Daoy (cell line): ENCODE measurements around the gene SMIM8. TPM values are rescaled to one million over a fixed set of nuclear protein-coding genes. Genes with fewer than 3 reads are reported as not detected.
"Not testable (repeated sequence)": the region's sequence is repeated elsewhere in the genome, so short reads cannot be mapped to it uniquely, and the experiment has no call there.

Experiments used
- DNase-seq: peaks from one replicate; pipeline ENCODE4 v3.0.0-alpha.2; 2015; ENCODE audit warnings: low read depth
- total RNA-seq: library from RNA; depleted of rRNA; stranded (reverse); fragments of >200 nt; shearing (Covaris generic); gene quantifications from 2 replicates; pipeline ENCODE4 v1.2.3, GENCODE V29; 2014; rRNA removed

SMIM8 gene, protein sequence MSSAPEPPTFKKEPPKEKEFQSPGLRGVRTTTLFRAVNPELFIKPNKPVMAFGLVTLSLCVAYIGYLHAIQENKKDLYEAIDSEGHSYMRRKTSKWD
- 2.8 and 3.4 TPM in 2 replicates for total RNA-seq

DNA sequence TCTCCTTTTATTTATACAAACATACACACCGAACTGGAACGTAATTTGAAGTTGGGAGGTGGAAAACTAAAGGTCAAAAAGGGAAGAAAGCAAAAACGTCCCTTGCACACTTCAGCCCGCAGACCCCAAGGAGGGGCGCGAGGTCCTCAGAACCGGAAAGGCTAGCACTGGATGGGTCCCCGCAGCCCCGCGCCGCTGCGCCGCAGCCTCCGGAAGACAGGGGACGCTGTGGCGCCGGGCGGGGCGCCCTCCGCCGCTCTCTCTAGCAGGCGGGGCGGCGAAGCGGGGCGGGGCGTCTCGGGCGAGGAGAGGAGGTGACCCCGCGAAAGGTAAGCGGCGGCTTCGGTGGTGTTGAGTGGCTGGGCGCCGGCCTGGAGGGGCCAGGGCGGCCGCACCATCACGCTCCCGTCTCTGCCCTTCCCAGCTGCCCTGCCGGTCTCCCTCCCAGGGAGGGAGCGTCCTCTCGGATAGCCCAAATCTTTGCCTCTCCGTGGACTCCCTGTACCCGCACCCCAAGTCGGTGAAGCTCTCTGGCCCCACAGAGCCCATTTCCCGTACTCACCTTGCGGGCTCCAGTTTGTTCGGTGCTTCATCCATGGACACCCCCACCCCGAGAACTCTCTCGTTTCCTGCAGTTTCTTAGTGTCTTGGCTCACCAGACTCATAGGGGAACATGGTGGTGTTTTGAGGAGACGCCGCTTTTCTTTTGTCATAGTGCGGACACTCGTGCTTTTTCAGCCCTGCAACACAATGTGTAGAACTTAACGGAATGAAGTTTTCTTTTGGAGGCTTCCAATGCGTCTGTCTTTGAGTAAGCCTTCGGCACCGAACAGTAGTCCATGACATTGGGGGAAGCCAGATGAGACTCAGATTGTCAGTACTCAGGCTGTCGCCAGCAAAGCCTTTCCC, at the start of gene SMIM8:
SMIM8 (plus strand) TSS at position 285 of the 909 bp plus-strand sequence. CDS start 14,444 bp downstream, outside the sequence.
- peak; percentile 83 for DNase-seq

DNA sequence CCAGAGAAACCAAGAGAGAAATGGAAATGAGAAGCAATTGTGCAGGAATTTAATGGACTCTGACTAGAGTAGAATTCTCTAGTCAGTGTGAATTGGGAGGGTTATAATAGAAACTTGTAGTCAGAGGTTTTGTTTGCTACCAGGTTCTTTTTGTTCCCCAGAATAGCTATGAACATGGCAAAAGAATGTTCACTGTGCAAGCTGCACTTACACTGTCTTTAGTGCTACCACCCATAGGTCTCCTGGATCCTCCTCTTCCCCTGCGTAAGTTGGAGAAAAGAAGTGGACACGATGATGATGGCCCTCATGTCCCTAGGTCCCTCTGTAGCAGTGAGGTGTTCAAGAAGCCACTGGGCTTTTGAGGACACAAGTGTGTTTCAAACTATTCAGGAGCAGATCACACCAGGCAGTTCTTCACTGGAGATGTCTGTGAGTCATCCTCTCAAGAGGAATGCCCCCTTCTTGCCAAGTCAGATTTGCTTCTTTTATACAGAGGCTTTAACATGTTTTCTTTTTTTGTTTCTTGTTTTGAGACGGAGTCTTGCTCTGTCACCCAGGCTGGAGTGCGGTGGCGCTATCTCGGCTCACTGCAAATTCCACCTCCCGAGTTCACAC, 47.6 kb upstream of the SMIM8 start:
- DNase-seq: peak; percentile 3

DNA sequence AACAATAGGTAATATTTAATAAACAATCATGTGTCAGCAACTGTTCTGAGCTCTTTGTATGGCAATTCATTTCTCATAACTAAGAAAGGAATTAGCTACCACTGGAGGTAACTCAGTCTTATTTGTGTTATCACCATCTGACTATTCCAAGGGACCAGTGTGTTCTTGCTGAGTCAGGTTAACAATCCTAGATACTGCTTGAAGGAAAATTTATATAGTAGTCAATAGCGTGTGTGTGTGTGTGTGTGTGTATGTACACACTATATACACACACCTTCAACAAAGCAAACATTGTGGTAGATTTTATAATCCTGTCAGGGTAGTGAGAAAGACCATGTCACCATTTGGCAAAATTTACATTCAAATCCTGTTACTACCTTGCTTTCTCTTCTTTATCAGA, 45.8 kb upstream of the SMIM8 start:
- DNase-seq: no peak

DNA sequence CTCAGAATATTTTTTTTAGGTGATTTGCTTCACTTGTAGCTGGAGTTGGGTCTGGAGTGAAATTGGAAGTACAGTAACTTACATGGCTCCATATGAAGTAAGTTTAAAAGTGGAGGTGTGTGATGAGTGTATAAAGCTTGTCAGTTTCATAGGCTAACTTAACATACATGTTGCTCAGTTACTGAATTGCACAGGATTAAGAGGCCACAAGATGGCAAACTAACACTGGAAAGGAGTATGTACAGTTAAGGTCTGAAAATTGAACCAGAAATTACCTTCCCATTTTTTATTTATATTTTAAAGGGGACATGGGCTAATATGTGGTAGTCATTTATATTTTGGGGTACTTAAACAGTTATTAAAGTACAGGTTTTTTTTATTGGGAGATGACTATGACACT, 45.3 kb upstream of the SMIM8 start:
- DNase-seq: no peak

DNA sequence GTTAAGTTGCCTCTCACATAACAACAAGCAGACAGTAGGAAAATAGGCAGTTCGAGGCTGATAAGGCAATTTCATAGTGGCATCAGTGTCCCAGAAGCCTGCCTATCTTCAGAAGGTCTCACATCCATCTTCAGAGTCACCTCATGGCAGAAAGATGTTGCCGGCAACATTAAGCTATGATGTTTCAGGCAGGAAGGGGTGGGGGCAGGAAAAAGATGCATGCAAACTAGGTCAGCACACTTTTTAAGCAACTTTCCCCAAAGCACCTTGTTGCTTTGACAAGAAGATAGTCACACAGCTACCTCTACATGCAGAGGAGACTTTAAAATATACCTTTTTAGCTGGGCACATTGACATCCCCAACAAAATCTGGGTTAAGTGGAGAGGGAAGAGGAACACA, 43.2 kb upstream of the SMIM8 start:
- no peak for DNase-seq

DNA sequence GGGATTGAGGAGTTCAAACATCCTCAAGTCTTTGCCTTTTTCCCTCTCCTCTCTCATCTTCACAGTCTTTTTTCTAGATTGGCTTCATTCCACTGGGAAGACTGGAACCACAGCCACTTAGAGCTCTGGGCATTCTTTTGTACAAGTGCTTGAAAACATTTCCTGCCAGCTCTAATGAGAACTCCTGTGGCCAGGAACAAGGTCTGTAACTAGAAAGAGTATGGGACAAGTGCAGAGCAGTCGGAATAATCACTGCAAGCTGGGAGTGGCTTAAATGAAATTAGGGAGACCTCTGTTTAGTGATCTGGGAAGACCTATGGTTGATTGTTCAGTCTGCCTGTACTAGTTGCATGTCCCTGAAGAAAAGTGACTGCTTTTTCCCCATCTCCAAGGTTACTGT, 41.0 kb upstream of the SMIM8 start:
- no peak for DNase-seq

DNA sequence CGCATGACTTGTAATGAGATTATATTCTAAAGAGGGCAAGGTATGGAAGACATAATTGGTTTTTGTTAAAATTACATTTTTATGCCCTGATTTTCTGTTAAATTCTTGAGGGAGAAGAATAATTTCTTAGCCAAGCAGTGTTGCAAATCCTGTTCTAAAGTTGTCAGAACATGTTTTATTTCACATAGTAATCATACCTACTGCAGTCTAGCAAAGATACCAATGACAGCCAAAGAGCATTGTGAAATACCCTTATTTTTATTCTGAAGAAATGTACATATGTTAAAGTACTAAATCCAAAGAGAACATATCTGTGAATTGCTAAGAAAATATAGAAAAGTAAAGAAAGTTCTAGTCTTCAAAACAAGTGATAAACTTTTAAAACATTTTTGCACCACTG, 39.6 kb upstream of the SMIM8 start:
- no peak for DNase-seq

DNA sequence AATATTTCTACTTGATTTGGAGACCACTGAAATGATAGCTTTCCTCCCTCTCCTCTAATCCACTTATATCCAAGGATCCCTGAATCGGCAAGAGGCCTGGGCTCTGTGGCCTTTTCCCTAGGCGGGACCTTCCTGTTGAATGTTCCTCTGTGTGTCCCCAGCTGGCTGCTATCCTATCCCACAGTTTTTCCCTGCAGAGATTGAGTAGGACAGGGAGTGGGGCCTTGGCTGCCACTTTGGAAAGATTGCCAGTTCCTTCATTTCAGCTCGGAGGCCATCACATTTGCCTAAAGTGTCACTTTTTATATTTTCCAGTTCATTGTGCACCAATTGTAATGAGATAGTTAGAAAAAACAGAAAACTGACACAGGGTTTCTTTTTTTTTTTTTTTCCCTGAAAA, 38.9 kb upstream of the SMIM8 start:
- no peak for DNase-seq

DNA sequence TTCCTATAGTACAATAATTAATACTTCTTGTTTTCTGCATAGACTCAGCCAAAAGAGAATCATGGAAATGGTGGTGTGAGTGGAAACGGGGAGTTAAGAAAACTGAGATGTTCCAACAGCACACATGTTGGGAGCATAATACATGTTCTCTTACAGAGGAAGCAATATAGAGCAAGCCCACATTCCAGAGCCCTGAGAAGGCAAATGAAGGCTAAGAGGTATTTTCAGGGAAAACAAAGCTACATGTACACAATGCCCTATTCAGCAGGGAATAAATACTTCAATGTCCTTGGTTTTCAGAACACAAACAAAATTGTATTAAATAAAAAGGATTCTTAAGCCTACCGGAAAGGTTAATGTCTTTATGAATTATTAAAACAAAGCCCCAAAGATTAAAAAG, 35.1 kb upstream of the SMIM8 start:
- DNase-seq: no peak

DNA sequence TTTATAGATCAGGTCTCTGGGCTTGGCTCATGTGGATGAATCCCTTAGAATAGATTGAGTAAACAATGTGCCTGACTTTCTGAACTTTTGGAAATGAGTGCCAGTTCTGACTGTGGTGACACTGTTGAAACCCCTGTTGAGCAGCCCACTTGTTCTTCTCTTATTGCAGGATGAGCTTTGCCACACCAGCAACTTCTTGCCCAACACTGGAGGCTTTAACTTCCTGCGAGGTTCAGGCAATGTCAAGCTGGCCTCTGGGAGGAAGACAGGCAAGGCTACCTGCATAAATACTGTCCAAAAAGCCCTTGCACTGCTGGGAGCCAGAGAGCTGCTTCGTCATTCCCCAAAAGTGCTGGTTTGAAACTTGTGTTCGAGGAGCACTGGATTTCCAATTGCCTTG, 32.8 kb upstream of the SMIM8 start:
- DNase-seq: no peak

DNA sequence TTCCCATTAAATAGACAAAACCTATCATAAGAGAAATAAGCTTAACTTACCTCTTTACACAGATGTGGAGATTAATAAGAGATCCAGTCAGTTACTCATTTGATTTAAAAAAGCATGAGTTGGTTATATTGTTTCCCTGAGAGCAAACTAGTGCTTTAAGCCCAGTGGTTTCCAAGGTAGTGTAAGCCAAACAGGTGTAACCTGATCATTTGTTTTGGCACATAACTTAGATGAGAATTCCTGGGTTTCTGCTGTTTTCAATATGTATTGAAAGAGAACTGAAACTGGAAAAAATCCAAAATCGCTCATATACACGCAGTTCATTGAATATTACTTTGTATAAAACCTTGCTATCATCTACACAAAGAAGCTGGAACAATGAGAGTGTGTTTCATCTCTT, 30.5 kb upstream of the SMIM8 start:
- DNase-seq: no peak

DNA sequence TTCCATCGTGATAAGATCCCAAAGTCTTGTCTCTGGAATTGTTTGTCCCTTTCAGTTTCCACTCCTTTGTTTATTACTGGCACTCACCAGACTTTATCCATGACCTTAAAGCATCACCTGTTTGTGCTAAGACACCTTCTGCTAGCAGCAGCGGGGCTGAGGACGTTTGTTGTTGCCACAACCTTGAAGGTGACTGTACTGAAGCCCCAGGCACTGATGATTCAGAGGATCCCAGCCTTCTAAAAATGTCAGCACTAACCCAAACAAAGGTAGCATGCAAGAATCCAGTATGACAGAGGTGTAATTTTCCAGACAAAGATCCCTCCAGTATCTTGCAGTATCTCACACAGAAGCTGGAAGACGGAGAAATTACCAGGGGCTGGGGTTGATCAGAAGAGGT, 28.9 kb upstream of the SMIM8 start:
- DNase-seq: no peak

DNA sequence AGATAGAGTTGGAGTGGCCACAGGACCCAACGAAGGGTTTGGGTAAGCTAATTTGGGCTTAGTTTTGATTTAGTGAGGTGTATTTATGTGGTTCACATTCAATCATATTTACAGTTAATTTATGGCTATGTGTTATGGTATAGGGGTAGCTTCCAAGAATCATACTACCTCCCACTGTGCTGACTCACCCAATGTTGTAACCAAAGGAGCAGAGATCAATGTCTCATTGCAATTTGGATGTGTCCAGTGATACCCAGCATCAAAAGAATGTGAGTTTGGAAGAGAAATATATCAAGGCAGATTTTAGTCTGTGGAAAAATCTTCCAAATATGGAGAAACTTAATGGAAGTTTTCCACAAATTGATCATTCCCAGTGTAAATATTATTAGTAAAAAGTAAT, 25.3 kb upstream of the SMIM8 start:
- peak; percentile 14 for DNase-seq

DNA sequence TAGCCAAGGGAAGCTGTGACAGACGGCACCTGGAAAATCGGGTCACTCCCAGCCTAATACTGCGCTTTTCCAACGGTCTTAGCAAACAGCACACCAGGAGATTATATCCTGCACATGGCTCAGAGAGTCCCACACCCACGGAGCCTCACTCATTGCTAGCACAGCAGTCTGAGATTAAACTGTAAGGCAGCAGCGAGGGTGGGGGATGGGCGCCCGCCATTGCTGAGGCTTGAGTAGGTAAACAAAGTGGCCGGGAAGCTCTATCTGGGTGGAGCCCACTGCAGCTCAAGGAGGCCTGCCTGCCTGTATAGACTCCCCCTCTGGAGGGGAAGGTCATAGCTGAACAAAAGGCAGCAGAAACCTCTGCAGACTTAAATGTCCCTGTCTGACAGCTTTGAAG, 21.1 kb upstream of the SMIM8 start:
- not testable (repeated sequence) for DNase-seq

DNA sequence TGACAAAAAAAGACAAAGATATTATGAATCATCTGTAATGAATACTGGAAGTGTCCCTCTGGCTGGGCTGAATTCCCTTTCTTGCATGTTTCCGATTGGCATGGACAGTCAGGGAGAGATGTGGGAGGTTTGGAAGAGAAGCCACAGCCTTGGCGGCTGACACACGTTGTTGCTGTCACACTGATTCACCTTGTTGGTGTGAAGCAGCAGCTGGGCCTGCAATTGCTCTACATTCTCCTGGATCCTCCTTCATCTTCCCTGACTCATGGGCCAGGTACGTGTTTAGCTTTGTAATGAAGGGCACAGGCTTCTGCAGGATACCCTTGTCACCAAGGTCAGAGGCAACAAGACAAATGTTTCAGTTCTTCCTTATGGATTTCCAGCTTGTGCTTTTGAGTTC, 13.4 kb upstream of the SMIM8 start:
- peak; percentile 8 for DNase-seq

DNA sequence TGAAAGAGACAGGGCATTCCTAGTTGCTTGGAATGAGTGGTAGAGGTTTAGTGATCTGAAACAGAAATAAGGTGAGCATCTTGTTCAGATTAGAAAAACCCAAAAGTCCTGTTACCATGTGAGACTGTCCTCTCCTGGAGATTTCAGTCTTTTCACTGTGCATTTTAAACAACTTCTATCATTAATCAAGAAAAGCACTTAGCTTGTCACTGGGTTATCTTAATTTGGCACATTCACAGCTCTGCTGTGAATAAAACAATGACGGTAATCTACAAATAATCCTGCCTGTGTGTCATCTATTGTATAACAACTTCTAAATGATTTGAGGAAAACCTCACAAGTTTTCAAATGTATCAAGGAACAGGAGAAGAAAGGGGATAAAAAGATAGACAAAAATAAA, 9.5 kb upstream of the SMIM8 start:
- DNase-seq: no peak

DNA sequence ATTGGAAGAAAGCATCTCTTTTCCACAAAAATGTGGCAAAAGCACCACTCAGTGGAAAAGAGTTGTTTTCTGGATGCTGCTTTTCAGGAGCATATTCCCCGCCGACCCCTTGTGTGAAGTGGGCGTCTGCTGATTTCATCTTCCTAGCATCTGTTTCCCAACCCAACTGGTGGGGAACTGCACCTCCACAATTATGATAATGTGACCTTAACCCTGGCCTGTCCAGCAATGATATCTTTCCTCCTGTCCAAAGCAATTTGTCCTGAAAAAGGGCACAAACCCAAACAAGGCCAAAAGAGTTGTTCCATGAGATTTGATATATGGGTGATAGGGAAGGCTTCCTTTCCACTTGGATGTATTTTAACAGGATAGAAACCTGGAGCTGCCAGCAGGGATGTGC, 7.3 kb upstream of the SMIM8 start:
- DNase-seq: no peak

DNA sequence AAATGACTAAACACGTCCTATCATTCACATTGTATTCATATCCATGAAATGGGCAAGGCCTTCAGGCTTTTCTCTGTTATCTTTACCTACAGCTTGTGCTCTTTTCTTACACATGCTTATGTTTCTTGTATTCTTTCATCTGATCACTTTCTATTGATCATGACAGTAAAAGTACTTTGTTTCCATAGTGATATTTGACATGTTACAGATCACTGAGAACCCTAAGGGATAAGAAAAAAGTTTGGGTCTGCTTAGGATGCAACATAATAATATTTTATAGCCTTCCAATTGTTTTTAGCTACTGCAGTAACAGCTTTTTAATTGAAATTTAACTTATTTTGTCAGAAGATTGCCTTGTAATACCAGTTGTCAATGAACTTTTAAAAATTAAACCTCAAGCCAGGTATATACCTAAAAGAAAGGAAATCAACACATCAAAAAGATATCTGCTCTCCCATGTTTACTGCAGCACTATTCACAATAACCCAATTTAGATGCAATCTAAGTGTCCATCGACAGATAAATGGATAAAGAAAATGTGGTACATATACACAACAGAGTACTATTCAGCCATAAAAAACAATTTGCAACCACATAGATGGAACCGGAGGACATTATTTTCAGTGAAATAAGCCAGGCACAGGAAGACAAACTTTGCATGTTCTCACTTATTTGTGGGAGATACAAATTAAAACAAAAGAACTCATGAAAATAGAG, 3.0 kb upstream of the SMIM8 start:
- no peak for DNase-seq

DNA sequence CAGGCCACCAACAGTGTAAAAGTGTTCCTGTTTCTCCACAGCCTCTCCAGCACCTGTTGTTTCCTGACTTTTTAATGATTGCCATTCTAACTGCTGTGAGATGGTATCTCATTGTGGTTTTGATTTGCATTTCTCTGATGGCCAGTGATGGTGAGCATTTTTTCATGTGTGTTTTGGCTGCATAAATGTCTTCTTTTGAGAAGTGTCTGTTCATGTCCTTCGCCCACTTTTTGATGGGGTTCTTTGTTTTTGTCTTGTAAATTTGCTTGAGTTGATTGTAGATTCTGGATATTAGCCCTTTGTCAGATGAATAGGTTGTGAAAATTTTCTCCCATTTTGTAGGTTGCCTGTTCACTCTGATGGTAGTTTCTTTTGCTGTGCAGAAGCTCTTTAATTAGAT, 1.5 kb downstream of the SMIM8 start:
- DNase-seq: not testable (repeated sequence)

DNA sequence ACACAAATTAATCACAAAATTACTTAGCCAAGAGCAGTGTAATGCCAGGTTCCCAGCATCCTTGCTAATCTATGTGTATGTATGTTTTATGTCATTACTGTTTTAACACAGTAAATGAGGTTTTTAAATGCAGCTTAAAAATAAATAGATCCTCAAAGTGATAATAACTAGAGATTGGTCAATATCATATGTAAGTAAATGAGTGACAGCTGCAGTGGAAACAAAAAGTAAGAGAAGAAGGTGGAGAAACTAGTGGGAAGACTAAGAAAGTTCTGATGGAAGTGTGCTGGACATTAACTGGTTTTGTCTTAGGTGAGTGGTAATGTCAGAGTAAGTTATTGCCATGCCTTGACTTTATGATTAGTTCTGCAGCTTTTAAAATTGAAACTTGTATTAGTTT, 8.6 kb downstream of the SMIM8 start:
- DNase-seq: no peak

DNA sequence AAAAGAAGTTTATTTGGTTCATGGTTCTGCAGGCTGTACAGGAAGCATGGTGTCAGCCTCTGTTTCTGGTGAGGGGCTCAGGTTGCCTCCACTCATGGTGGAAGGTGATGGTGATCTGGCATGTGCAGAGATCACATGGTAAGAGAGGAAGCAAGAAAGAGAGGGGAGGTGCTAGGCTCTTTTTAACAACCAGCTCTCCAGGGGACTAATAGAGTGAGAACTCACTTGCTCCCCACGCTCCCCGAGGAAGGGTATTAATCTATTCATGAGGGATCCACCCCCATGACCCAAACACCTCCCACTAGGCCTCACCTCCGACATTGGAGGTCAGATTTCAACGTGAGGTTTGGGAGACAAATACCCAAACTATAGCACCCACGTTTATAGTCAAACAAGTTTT, 10.6 kb downstream of the SMIM8 start:
- no peak for DNase-seq

DNA sequence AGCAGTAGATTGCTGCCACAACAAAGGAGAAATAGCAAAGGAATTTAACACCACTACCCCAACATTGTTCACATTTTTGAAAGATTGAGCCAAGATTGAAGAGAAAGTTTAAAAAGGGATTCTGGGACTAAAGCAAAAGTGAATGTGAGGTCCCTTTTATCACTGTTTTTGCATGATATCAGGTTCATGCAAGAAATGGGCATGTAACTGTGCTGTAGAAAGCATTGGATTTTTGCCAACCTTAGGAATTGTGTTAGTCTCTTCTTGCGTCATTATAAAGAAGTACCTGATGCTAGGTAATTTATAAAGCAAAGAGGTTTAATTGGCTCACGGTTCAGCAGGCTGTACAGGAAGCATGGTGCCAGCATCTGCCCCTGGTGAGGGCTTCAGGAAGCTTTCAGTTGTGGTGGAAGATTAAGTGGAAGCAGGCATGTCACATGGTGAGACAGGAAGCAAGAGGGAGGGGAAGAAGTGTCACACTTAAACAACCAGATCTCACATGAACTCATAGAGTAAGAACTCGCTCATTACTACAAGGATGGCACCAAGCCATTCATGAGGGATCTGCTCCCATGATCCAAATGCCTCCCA, 11.3 kb downstream of the SMIM8 start:
- DNase-seq: peak; percentile 12
